ENCODE measurements around the gene LYPD6.

The LYPD6 gene

GRCh38 chr2:149410701-149411484, 80.5 kb downstream of the LYPD6 start:
- no peak for TF ChIP-seq CTCF (IDR thresholded peaks at IDR 0.05; ENCODE audit: low read depth, low read length, missing control alignments)
- no peak overlapping the region for H3K4me3 ChIP-seq (ENCODE audit: low read depth, low read length)
- DNase-seq (ENCODE audit: low read depth): no peak

GRCh38 chr2:149413487-149413886, 83.1 kb downstream of the LYPD6 start:
- H3K4me3 ChIP-seq (ENCODE audit: low read depth, low read length): no peak overlapping the region
- no peak for TF ChIP-seq CTCF (IDR thresholded peaks at IDR 0.05; ENCODE audit: low read depth, low read length, missing control alignments)
- no peak for DNase-seq (ENCODE audit: low read depth)

- TF ChIP-seq CTCF (IDR thresholded peaks at IDR 0.05; ENCODE audit: low read depth, low read length, missing control alignments): no peak
These were observed 84.7 kb downstream of the LYPD6 start for GRCh38 chr2:149415086-149415485.

GRCh38 chr2:149418065-149418464, 87.7 kb downstream of the LYPD6 start:
- no peak for DNase-seq (ENCODE audit: low read depth)
- H3K4me3 ChIP-seq (ENCODE audit: low read depth, low read length): no peak overlapping the region
- no peak for TF ChIP-seq CTCF (IDR thresholded peaks at IDR 0.05; ENCODE audit: low read depth, low read length, missing control alignments)

More at GRCh38 chr2:149415086-149415485, 84.7 kb downstream of the LYPD6 start:
- H3K4me3 ChIP-seq (ENCODE audit: low read depth, low read length): no peak overlapping the region
- DNase-seq (ENCODE audit: low read depth): no peak

- H3K4me3 ChIP-seq (ENCODE audit: low read depth, low read length): no peak overlapping the region
- TF ChIP-seq CTCF (IDR thresholded peaks at IDR 0.05; ENCODE audit: low read depth, low read length, missing control alignments): no peak
- DNase-seq (ENCODE audit: low read depth): no peak
These were observed 89.9 kb downstream of the LYPD6 start for GRCh38 chr2:149420053-149420963.

- no peak overlapping the region for H3K4me3 ChIP-seq (ENCODE audit: low read depth, low read length)
- no peak for DNase-seq (ENCODE audit: low read depth)
- no peak for TF ChIP-seq CTCF (IDR thresholded peaks at IDR 0.05; ENCODE audit: low read depth, low read length, missing control alignments)
These were observed 91.4 kb downstream of the LYPD6 start for GRCh38 chr2:149421791-149422190.
